CD4-positive, CD25-positive, alpha-beta regulatory T cell (primary cell): ENCODE data around the gene SLC16A8. TPM values are rescaled to one million over a fixed set of nuclear protein-coding genes. Genes with fewer than 3 reads are reported as not detected.
"Not testable (repeated sequence)": the region's sequence is repeated elsewhere in the genome, so short reads cannot be mapped to it uniquely, and the experiment has no call there.

Experiments used
- ATAC-seq, 2 donors: fragments of 150-1000 bp; cut with Tn5 transposase; one replicate each; pipeline ENCODE4 v1.10.0; 2021; ENCODE audit warnings: low read depth in 2 of 2, moderate number of reproducible peaks in 2 of 2, moderate library complexity in 1 of 2
- DNase-seq, 3 donors: peaks; one replicate each; pipeline versions ENCODE4 v3.0.0 to v3.0.0-alpha.2; 2012 to 2022; ENCODE audit warnings: mixed read lengths in 1 of 3
- H3K27ac ChIP-seq: one replicate; pipeline ENCODE4 v1.7.0; 2013; ENCODE audit warnings: mild to moderate bottlenecking, low read length; ENCODE audit not compliant: insufficient read depth, poor library complexity, severe bottlenecking
- H3K27me3 ChIP-seq: one replicate; pipeline ENCODE4 v1.7.0; 2013; ENCODE audit warnings: low read length; ENCODE audit not compliant: control insufficient read depth, insufficient read depth
- H3K36me3 ChIP-seq: one replicate; pipeline ENCODE4 v1.7.0; 2013; ENCODE audit warnings: mild to moderate bottlenecking, low read length, moderate library complexity; ENCODE audit not compliant: control insufficient read depth, insufficient read depth
- H3K4me1 ChIP-seq: 2 replicates; pipeline ENCODE4 v1.7.0; 2013; ENCODE audit warnings: mild to moderate bottlenecking, low read length; ENCODE audit not compliant: insufficient read depth, control insufficient read depth, poor library complexity, severe bottlenecking
- H3K4me3 ChIP-seq: one replicate; pipeline ENCODE4 v1.7.0; 2013; ENCODE audit warnings: low read depth, mild to moderate bottlenecking, low read length, moderate library complexity
- H3K9me3 ChIP-seq, 2 experiments: 1 replicate in 1 of 2; 2 replicates in 1 of 2; pipeline ENCODE4 v1.7.0; 2013; ENCODE audit warnings: low read length in 2 of 2, mild to moderate bottlenecking in 1 of 2, moderate library complexity in 1 of 2; ENCODE audit not compliant: control insufficient read depth in 2 of 2
- H3K27ac Mint-ChIP-seq, 3 donors: one replicate each; pipeline ENCODE4 v1.8.0; 2020 to 2022; ENCODE audit warnings: mild to moderate bottlenecking in 3 of 3, mixed read lengths in 3 of 3, moderate library complexity in 2 of 3
- H3K27me3 Mint-ChIP-seq: one replicate; pipeline ENCODE4 v1.8.0; 2022; ENCODE audit warnings: mild to moderate bottlenecking, mixed read lengths
- H3K36me3 Mint-ChIP-seq: one replicate; pipeline ENCODE4 v1.8.0; 2020; ENCODE audit warnings: mixed read lengths
- H3K4me1 Mint-ChIP-seq, 4 donors: one replicate each; pipeline ENCODE4 v1.8.0; 2020 to 2022; ENCODE audit warnings: mixed read lengths in 4 of 4, mild to moderate bottlenecking in 1 of 4
- H3K4me3 Mint-ChIP-seq, 4 donors: one replicate each; pipeline ENCODE4 v1.8.0; 2020 to 2022; ENCODE audit warnings: mild to moderate bottlenecking in 4 of 4, mixed read lengths in 4 of 4, moderate library complexity in 3 of 4
- H3K9me3 Mint-ChIP-seq, 7 donors: one replicate each; pipeline ENCODE4 v1.8.0; 2020 to 2022; ENCODE audit warnings: mixed read lengths in 7 of 7, mild to moderate bottlenecking in 3 of 7, moderate library complexity in 2 of 7
- polyA plus RNA-seq, 4 donors: library from polyadenylated mRNA; unstranded; fragments of 300-500 nt; fragmentation: Illumina TruSeq; gene quantifications; one replicate each; pipeline ENCODE4 v1.2.3, GENCODE V29; 2021
- total RNA-seq: library from RNA; stranded (reverse); gene quantifications from one replicate; pipeline ENCODE4 v1.2.3, GENCODE V29; 2022

SLC16A8 gene
- total and polyA plus RNA-seq, 5 donors from 2014 or later, result not detected

GRCh38 chr22:38126928-38127668 is 43.1 kb upstream of the SLC16A8 start:
- H3K4me1 Mint-ChIP-seq, result no peaks in the 10 kb centered on the region
- no peak overlapping the region for H3K27ac ChIP-seq
- no peaks in the 10 kb centered on the region for H3K9me3 ChIP-seq
- H3K27ac Mint-ChIP-seq, result no peak overlapping the region
- H3K36me3 Mint-ChIP-seq, result peaks cover 5% of the 10 kb centered on the region
- H3K4me3 Mint-ChIP-seq, result no peak overlapping the region
- ATAC-seq (no peak), DNase-seq (no peak)
- no peaks in the 10 kb centered on the region for H3K9me3 Mint-ChIP-seq
- H3K27me3 Mint-ChIP-seq, result no peaks in the 10 kb centered on the region
- no peaks in the 10 kb centered on the region for H3K4me1 ChIP-seq
- H3K4me3 ChIP-seq, result no peak overlapping the region
- H3K27me3 ChIP-seq, result no peaks in the 10 kb centered on the region
- peaks cover 25% of the 10 kb centered on the region for H3K36me3 ChIP-seq

GRCh38 chr22:38125751-38126201 is 41.8 kb upstream of the SLC16A8 start:
- no peak overlapping the region for H3K27ac ChIP-seq
- peaks cover 22% of the 10 kb centered on the region for H3K36me3 ChIP-seq
- no peaks in the 10 kb centered on the region for H3K27me3 ChIP-seq
- H3K4me1 ChIP-seq, result no peaks in the 10 kb centered on the region
- Mint-ChIP-seq H3K9me3 (no peaks in the 10 kb centered on the region), H3K27me3 (no peaks in the 10 kb centered on the region), H3K36me3 (peaks cover 3% of the 10 kb centered on the region), H3K4me3 (no peak overlapping the region), H3K4me1 (no peaks in the 10 kb centered on the region), H3K27ac (no peak overlapping the region)
- H3K4me3 ChIP-seq, result no peak overlapping the region
- ATAC-seq (no peak), DNase-seq (no peak)
- no peaks in the 10 kb centered on the region for H3K9me3 ChIP-seq

GRCh38 chr22:38125038-38125610 is 41.1 kb upstream of the SLC16A8 start:
- H3K4me3 Mint-ChIP-seq, result no peak overlapping the region
- H3K36me3 ChIP-seq, result peaks cover 22% of the 10 kb centered on the region
- H3K27me3 ChIP-seq, result no peaks in the 10 kb centered on the region
- no peaks in the 10 kb centered on the region for H3K4me1 Mint-ChIP-seq
- DNase-seq, result no peak
- no peak overlapping the region for H3K4me3 ChIP-seq
- peaks cover 3% of the 10 kb centered on the region for H3K36me3 Mint-ChIP-seq
- H3K9me3 ChIP-seq, result no peaks in the 10 kb centered on the region
- peak overlapping the region in 1 of 3 donors; percentile 31 for H3K27ac Mint-ChIP-seq
- H3K4me1 ChIP-seq, result no peaks in the 10 kb centered on the region
- no peaks in the 10 kb centered on the region for H3K9me3 Mint-ChIP-seq
- ATAC-seq, result no peak
- H3K27me3 Mint-ChIP-seq, result no peaks in the 10 kb centered on the region
- H3K27ac ChIP-seq, result no peak overlapping the region

GRCh38 chr22:38124236-38124974 is 40.4 kb upstream of the SLC16A8 start:
- Histone ChIP-seq H3K27ac (no peak overlapping the region), H3K4me3 (no peak overlapping the region), H3K4me1 (no peaks in the 10 kb centered on the region), H3K36me3 (peaks cover 16% of the 10 kb centered on the region), H3K27me3 (no peaks in the 10 kb centered on the region), H3K9me3 (no peaks in the 10 kb centered on the region)
- ATAC-seq (no peak), DNase-seq (no peak)
- Mint-ChIP-seq H3K27ac (no peak overlapping the region), H3K4me1 (no peaks in the 10 kb centered on the region), H3K36me3 (peaks cover 8% of the 10 kb centered on the region), H3K4me3 (no peak overlapping the region), H3K27me3 (no peaks in the 10 kb centered on the region), H3K9me3 (no peaks in the 10 kb centered on the region)

DNA sequence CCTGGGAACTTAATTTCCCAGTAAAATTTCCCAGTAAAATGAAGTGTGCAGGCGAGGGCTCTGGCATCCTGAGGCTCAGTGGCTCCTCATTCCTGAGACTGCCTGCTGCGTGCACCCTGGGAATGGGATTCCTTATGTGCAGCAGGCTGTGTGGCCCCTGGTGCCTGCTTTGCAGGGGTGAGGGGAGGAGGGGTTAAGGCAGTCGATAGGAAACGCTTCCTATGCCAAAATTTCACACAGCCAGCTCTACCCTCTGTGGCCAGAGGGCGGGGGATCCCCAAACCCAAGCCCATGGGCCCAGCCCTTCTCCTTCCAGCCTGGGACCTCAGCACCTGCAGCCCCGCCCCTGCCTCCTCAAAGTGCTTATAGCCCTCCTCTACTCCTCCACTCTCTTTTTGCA is 38.6 kb upstream of the SLC16A8 start:
- Histone ChIP-seq H3K27ac (no peak overlapping the region), H3K9me3 (no peaks in the 10 kb centered on the region)
- no peaks in the 10 kb centered on the region for H3K27me3 Mint-ChIP-seq

GRCh38 chr22:38120359-38121110 is 36.6 kb upstream of the SLC16A8 start:
- DNase-seq (no peak), ATAC-seq (no peak)
- no peaks in the 10 kb centered on the region for H3K9me3 ChIP-seq
- H3K27ac ChIP-seq, result no peak overlapping the region
- Mint-ChIP-seq H3K4me1 (no peaks in the 10 kb centered on the region), H3K4me3 (no peak overlapping the region), H3K27me3 (no peaks in the 10 kb centered on the region), H3K27ac (no peak overlapping the region), H3K9me3 (no peaks in the 10 kb centered on the region), H3K36me3 (peaks cover 13% of the 10 kb centered on the region)
- H3K27me3 ChIP-seq, result no peaks in the 10 kb centered on the region
- H3K4me1 ChIP-seq, result no peaks in the 10 kb centered on the region
- H3K36me3 ChIP-seq, result peaks cover 5% of the 10 kb centered on the region
- no peak overlapping the region for H3K4me3 ChIP-seq

More for the DNA sequence above, 38.6 kb upstream of the SLC16A8 start:
- Mint-ChIP-seq H3K27ac (no peak overlapping the region), H3K9me3 (no peaks in the 10 kb centered on the region), H3K4me3 (no peak overlapping the region), H3K4me1 (no peaks in the 10 kb centered on the region), H3K36me3 (peaks cover 13% of the 10 kb centered on the region)
- DNase-seq (no peak), ATAC-seq (no peak)
- no peaks in the 10 kb centered on the region for H3K27me3 ChIP-seq
- peaks cover 5% of the 10 kb centered on the region for H3K36me3 ChIP-seq
- no peak overlapping the region for H3K4me3 ChIP-seq
- H3K4me1 ChIP-seq, result no peaks in the 10 kb centered on the region

DNA sequence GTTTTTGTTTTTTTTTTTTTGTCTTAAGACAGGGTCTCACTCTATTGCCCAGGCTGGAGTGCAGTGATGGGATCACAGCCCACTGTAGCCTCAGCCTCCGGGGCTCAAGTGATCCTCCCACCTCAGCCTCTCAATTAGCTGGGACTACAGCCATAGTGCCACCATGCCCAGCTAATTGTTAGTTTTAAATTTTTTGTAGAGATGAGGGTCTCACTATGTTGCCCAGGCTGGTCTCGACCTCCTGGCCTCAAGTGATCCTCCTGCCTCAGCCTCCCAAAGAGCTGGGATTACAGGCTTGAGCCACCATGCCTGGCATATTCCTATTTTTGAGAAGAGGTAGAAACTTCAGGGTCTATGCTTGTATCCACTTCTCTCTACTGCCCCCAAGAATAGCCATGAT is 34.8 kb upstream of the SLC16A8 start:
- H3K27ac Mint-ChIP-seq, ATAC-seq, H3K27ac ChIP-seq, H3K4me1 ChIP-seq, H3K9me3 Mint-ChIP-seq, H3K4me3 ChIP-seq, H3K27me3 ChIP-seq, H3K9me3 ChIP-seq, H3K27me3 Mint-ChIP-seq, H3K36me3 ChIP-seq, H3K4me3 Mint-ChIP-seq, H3K4me1 Mint-ChIP-seq, DNase-seq: not testable (repeated sequence)
- H3K36me3 Mint-ChIP-seq, result peaks cover 14% of the 10 kb centered on the region
